ENCODE measurements around the gene CCDC141.
"Not testable (repeated sequence)": the region's sequence is repeated elsewhere in the genome, so short reads cannot be mapped to it uniquely, and the experiment has no call there.

The CCDC141 gene, protein sequence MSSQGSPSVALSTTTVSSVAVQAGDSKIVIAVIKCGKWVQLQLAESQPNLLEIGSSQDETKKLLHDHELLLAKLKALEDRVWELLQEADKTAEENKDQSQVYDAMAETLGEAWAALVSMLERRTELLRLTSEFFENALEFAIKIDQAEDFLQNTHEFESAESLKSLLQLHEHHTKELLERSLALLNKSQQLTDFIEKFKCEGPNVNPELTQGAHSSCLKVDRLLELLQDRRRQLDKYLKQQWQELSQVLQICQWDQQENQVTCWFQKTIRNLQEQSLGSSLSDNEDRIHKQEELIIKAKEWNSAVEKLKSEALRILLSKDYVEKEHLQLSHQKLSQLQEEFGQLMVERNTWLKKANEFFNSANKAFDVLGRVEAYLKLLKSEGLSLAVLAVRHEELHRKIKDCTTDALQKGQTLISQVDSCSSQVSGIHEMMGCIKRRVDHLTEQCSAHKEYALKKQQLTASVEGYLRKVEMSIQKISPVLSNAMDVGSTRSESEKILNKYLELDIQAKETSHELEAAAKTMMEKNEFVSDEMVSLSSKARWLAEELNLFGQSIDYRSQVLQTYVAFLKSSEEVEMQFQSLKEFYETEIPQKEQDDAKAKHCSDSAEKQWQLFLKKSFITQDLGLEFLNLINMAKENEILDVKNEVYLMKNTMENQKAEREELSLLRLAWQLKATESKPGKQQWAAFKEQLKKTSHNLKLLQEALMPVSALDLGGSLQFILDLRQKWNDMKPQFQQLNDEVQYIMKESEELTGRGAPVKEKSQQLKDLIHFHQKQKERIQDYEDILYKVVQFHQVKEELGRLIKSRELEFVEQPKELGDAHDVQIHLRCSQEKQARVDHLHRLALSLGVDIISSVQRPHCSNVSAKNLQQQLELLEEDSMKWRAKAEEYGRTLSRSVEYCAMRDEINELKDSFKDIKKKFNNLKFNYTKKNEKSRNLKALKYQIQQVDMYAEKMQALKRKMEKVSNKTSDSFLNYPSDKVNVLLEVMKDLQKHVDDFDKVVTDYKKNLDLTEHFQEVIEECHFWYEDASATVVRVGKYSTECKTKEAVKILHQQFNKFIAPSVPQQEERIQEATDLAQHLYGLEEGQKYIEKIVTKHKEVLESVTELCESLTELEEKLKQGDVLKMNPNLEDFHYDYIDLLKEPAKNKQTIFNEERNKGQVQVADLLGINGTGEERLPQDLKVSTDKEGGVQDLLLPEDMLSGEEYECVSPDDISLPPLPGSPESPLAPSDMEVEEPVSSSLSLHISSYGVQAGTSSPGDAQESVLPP (N-terminal part only)

GRCh38 chr2:179049546-179050311 is at the start of gene CCDC141:
Gene CCDC141, minus strand, starts transcription at chr2:179050137. Its CDS starts 196 bp downstream, at chr2:179049941.
- Mint-ChIP-seq H3K36me3 (ENCODE audit: low read depth) (peaks cover 5% of the 10 kb centered on the region), H3K4me1 (ENCODE audit: low read depth) (peaks cover 30% of the 10 kb centered on the region), H3K27me3 (ENCODE audit: low read depth) (no peaks in the 10 kb centered on the region), H3K9me3 (no peaks in the 10 kb centered on the region), H3K4me3 (peak within 1 kb of the TSS; percentile 85), H3K27ac (peak within 1 kb of the TSS; percentile 88)

- peaks cover 8% of the 10 kb centered on the region for H3K36me3 Mint-ChIP-seq (ENCODE audit: low read depth)
- peaks cover 24% of the 10 kb centered on the region for H3K4me1 Mint-ChIP-seq (ENCODE audit: low read depth)
- no peaks in the 10 kb centered on the region for H3K27me3 Mint-ChIP-seq (ENCODE audit: low read depth)
- no peak overlapping the region for H3K4me3 Mint-ChIP-seq
- H3K27ac Mint-ChIP-seq: no peak overlapping the region
- H3K9me3 Mint-ChIP-seq: peaks cover 11% of the 10 kb centered on the region
These were observed 48.2 kb upstream of the CCDC141 start for GRCh38 chr2:179098080-179098689.

DNA sequence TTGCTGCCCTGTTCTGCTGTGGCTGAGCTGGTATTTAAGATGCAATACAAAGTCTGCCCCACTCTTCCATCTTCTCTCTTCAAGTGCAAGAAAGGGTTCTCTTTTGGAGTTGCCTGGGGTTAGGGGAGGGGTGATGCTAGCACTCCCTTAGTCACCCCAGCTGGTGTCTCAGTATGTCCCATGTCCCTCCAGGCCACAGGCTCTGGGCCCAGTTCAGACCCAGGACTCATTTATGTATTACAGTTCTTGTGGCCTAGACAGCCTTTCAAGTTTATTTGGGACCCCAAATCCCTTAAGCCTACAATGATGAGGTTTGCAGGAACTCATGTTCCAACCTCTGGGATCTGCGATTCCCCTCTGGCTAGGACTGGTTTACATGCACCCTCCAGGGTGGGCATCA is 47.2 kb upstream of the CCDC141 start:
- Mint-ChIP-seq H3K27me3 (ENCODE audit: low read depth) (no peaks in the 10 kb centered on the region), H3K9me3 (peaks cover 12% of the 10 kb centered on the region), H3K27ac (no peak overlapping the region), H3K36me3 (ENCODE audit: low read depth) (peaks cover 1% of the 10 kb centered on the region), H3K4me1 (ENCODE audit: low read depth) (peaks cover 24% of the 10 kb centered on the region), H3K4me3 (no peak overlapping the region)

DNA sequence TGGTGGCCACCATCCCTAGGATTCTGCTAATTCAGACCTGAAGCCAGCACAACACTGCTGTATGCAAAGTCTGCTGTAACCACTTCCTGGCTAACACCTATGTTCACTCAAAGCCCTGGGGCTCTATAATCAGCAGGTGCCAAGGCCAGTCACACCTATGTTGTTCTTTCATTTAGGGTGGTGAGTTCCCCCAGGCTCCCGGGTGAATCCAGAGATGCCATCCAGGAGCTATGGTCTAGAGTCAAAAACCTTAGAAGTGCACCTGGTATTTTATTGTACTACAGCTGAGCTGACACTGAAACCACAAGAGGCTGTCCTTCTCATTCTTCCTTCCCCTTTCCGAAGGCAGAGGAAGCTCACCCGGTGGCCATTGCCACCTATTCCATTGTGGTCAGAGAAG is 46.2 kb upstream of the CCDC141 start:
- Mint-ChIP-seq H3K27ac (no peak overlapping the region), H3K4me1 (ENCODE audit: low read depth) (peaks cover 24% of the 10 kb centered on the region), H3K27me3 (ENCODE audit: low read depth) (no peaks in the 10 kb centered on the region), H3K36me3 (ENCODE audit: low read depth) (peaks cover 5% of the 10 kb centered on the region), H3K9me3 (peaks cover 18% of the 10 kb centered on the region), H3K4me3 (peak overlapping the region; percentile 43)

DNA sequence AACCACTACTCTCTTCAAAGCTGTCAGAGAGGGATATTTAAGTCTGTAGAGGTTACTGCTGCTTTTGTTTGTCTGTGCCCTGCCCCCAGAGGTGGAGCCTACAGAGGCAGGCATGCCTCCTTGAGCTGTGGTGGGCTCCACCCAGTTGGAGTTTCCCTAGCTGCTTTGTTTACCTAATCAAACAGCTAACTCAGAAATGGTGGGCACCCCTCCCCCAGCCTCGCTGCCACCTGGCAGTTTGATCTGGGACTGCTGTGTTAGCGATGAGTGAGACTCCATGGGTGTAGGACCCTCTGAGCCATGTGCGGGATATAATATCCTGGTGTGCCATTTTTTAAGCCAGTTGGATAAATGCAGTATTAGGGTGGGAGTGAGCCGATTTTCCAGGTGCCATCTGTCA is 43.0 kb upstream of the CCDC141 start:
- H3K27me3 Mint-ChIP-seq (ENCODE audit: low read depth); H3K4me3 Mint-ChIP-seq; H3K27ac Mint-ChIP-seq: not testable (repeated sequence)
- peaks cover 25% of the 10 kb centered on the region for H3K9me3 Mint-ChIP-seq
- peaks cover 13% of the 10 kb centered on the region for H3K36me3 Mint-ChIP-seq (ENCODE audit: low read depth)
- H3K4me1 Mint-ChIP-seq (ENCODE audit: low read depth): peaks cover 24% of the 10 kb centered on the region

DNA sequence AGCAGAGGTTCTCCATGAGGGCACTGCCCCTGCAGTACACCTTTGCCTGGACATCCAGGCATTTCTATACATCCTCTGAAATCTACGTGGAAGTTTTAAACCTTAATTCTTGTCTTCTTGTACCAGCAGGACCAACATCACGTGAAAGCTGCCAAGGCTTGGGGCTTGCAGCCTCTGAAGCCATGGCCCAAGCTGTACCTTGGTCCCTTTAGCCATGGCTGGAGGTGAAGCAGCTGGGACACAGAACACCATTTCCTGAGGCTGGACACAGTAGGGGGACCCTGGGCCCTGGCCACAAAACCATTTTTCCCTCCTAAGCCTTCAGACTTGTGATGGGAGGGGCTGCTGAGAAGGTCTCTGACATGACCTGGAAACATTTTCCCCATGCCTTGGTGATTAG is 32.8 kb upstream of the CCDC141 start:
- H3K27ac Mint-ChIP-seq: no peak overlapping the region
- peaks cover 29% of the 10 kb centered on the region for H3K9me3 Mint-ChIP-seq
- no peak overlapping the region for H3K4me3 Mint-ChIP-seq
- H3K27me3 Mint-ChIP-seq (ENCODE audit: low read depth): no peaks in the 10 kb centered on the region
- no peaks in the 10 kb centered on the region for H3K4me1 Mint-ChIP-seq (ENCODE audit: low read depth)
- H3K36me3 Mint-ChIP-seq (ENCODE audit: low read depth): peaks cover 2% of the 10 kb centered on the region

GRCh38 chr2:179081954-179082353 is 32.0 kb upstream of the CCDC141 start:
- no peaks in the 10 kb centered on the region for H3K27me3 Mint-ChIP-seq (ENCODE audit: low read depth)
- peaks cover 35% of the 10 kb centered on the region for H3K9me3 Mint-ChIP-seq

DNA sequence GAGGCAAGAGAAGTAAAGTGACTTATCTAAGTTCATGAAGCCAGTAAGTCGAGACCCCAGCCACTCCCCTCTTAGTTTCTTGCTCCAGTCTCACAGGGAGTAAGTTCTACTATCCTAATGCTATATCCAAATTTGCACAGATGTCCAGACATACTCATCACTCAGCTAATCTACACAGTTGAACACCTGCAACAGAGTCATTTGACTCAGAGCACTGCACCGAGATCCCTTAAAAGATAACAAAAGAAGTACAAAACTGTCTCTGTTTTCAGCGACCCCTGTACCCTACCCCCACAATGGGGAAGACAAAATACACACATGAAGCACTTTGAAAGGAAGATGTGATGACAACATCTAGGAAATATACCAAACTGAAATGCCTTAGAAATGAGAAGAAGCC is 22.6 kb upstream of the CCDC141 start:
- H3K27ac Mint-ChIP-seq: no peak overlapping the region
- peaks cover 7% of the 10 kb centered on the region for H3K36me3 Mint-ChIP-seq (ENCODE audit: low read depth)
- H3K4me1 Mint-ChIP-seq (ENCODE audit: low read depth): peaks cover 5% of the 10 kb centered on the region
- no peak overlapping the region for H3K4me3 Mint-ChIP-seq
- peaks cover 3% of the 10 kb centered on the region for H3K27me3 Mint-ChIP-seq (ENCODE audit: low read depth)
- peaks cover 26% of the 10 kb centered on the region for H3K9me3 Mint-ChIP-seq

More at GRCh38 chr2:179081954-179082353, 32.0 kb upstream of the CCDC141 start:
- no peak overlapping the region for H3K4me3 Mint-ChIP-seq
- peaks cover 2% of the 10 kb centered on the region for H3K36me3 Mint-ChIP-seq (ENCODE audit: low read depth)
- H3K27ac Mint-ChIP-seq: no peak overlapping the region
- no peaks in the 10 kb centered on the region for H3K4me1 Mint-ChIP-seq (ENCODE audit: low read depth)

- H3K36me3 Mint-ChIP-seq (ENCODE audit: low read depth): peaks cover 7% of the 10 kb centered on the region
- no peak overlapping the region for H3K4me3 Mint-ChIP-seq
- peaks cover 3% of the 10 kb centered on the region for H3K27me3 Mint-ChIP-seq (ENCODE audit: low read depth)
- peaks cover 20% of the 10 kb centered on the region for H3K9me3 Mint-ChIP-seq
- H3K4me1 Mint-ChIP-seq (ENCODE audit: low read depth): peaks cover 5% of the 10 kb centered on the region
- H3K27ac Mint-ChIP-seq: no peak overlapping the region
These were observed 21.9 kb upstream of the CCDC141 start for GRCh38 chr2:179071810-179072355.

GRCh38 chr2:179070895-179071294 is 21.0 kb upstream of the CCDC141 start:
- Mint-ChIP-seq H3K4me1 (ENCODE audit: low read depth) (peaks cover 5% of the 10 kb centered on the region), H3K9me3 (peaks cover 17% of the 10 kb centered on the region), H3K27ac (no peak overlapping the region), H3K27me3 (ENCODE audit: low read depth) (no peaks in the 10 kb centered on the region), H3K36me3 (ENCODE audit: low read depth) (peaks cover 7% of the 10 kb centered on the region), H3K4me3 (no peak overlapping the region)

GRCh38 chr2:179069685-179070084 is 19.7 kb upstream of the CCDC141 start:
- Mint-ChIP-seq H3K4me3 (no peak overlapping the region), H3K9me3 (peaks cover 17% of the 10 kb centered on the region), H3K27me3 (ENCODE audit: low read depth) (no peaks in the 10 kb centered on the region), H3K36me3 (ENCODE audit: low read depth) (peaks cover 8% of the 10 kb centered on the region), H3K27ac (no peak overlapping the region), H3K4me1 (ENCODE audit: low read depth) (peaks cover 5% of the 10 kb centered on the region)

DNA sequence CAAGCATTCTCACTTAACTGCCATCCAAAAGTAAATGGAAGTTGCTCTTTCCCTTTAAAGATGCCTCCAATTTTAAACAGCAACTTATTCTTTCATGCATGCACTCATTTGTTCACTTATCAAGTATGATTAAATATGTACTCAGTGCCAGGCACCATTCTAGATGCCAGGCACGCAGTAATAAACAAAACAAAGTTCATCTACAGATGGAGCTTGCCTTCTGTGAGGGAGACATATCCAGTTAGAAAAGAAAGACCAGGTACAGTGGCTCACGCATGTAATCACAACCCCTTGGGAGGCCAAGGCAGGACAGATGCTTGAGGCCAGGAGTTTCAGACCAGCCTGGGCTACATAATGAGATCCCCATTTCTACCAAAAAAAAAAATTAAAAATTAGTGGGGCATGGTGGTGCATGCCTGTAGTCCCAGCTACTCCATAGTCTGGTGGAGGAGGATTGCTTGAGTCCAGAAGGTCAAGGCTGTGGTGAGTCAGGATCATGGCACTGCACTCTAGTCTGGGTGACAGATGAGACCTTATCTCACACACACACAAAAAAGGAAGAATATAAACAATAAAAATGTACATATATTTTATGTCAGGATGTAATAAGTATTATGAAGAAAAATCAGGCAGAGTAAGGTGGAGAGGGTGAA is 19.2 kb upstream of the CCDC141 start:
- Mint-ChIP-seq H3K4me3 (no peak overlapping the region), H3K9me3 (peaks cover 17% of the 10 kb centered on the region), H3K4me1 (ENCODE audit: low read depth) (peaks cover 5% of the 10 kb centered on the region), H3K27me3 (ENCODE audit: low read depth) (no peaks in the 10 kb centered on the region), H3K27ac (no peak overlapping the region), H3K36me3 (ENCODE audit: low read depth) (peaks cover 8% of the 10 kb centered on the region)
